SK-N-SH (cell line): ENCODE measurements around the gene GEMIN7. TPM values are rescaled to one million over a fixed set of nuclear protein-coding genes. Genes with fewer than 3 reads are reported as not detected.

Experiments
- CTCF ChIA-PET: fragments of 300-600, 350-600 bp; formaldehyde crosslinking; extraction: SDS; loops from one replicate; lab custom pipeline; 2021; lab: Yijun Ruan, JAX
- POLR2A ChIA-PET: fragments of 350-600 bp; sonication (Branson Sonifier 250); formaldehyde crosslinking; extraction: SDS; loops from one replicate; lab custom pipeline; 2020; ENCODE audit warnings: antibody characterized with exemption, inconsistent platforms; lab: Yijun Ruan, JAX
- DNase-seq: peaks from one replicate; pipeline ENCODE4 v3.0.0; 2012
- H2AFZ ChIP-seq: fragments of 200-600 bp; sonication (generic); 2 replicates; pipeline ENCODE4 v1.8.1; 2016; ENCODE audit warnings: antibody characterized with exemption, mild to moderate bottlenecking, low read depth
- H3F3A ChIP-seq: fragments of 200-600 bp; sonication (generic); replicated peaks from 2 replicates; pipeline ENCODE3; 2016; ENCODE audit warnings: antibody characterized with exemption, mild to moderate bottlenecking; ENCODE audit not compliant: insufficient read depth
- H3K27ac ChIP-seq, 2 experiments: fragments of 200-500 bp in 1 of 2; fragments of 200-600 bp in 1 of 2; sonication (Bioruptor generic) in 1 of 2; sonication (generic), shearing (Covaris generic) in 1 of 2; 2 replicates each; pipeline versions ENCODE4 v1.5.1 to v1.6.1; 2014 to 2016; ENCODE audit warnings: low read depth in 2 of 2, inconsistent platforms in 1 of 2, low read length in 1 of 2, mild to moderate bottlenecking in 1 of 2, mixed read lengths in 1 of 2
- H3K27me3 ChIP-seq: fragments of 200-600 bp; sonication (generic), shearing (Covaris generic); 2 replicates; pipeline ENCODE4 v1.6.1; 2016; ENCODE audit warnings: mixed run types; ENCODE audit not compliant: insufficient read depth
- H3K36me3 ChIP-seq, 2 experiments: fragments of 200-500 bp in 1 of 2; fragments of 200-600 bp in 1 of 2; sonication (Bioruptor generic) in 1 of 2; sonication (generic) in 1 of 2; replicated peaks in 1 of 2; 2 replicates each; pipeline versions ENCODE3 to v1.5.1; 2014 to 2016; ENCODE audit warnings: low read length in 1 of 2, mild to moderate bottlenecking in 1 of 2; ENCODE audit not compliant: insufficient read depth in 2 of 2, control insufficient read depth in 1 of 2
- H3K4me1 ChIP-seq, 2 experiments: fragments of 200-500 bp in 1 of 2; fragments of 200-600 bp in 1 of 2; sonication (Bioruptor generic) in 1 of 2; sonication (generic), shearing (Covaris generic) in 1 of 2; 2 replicates each; pipeline versions ENCODE4 v1.5.1 to v1.6.1; 2014 to 2016; ENCODE audit warnings: low read depth in 1 of 2, low read length in 1 of 2, mixed run types in 1 of 2; ENCODE audit not compliant: insufficient read depth in 2 of 2, control insufficient read depth in 1 of 2
- H3K4me2 ChIP-seq: fragments of 200-600 bp; sonication (generic), shearing (Covaris generic); 2 replicates; pipeline ENCODE4 v1.6.1; 2017; ENCODE audit warnings: mixed run types
- H3K4me3 ChIP-seq, 2 experiments: fragments of 200-500 bp in 1 of 2; fragments of 200-600 bp in 1 of 2; sonication (Bioruptor generic) in 1 of 2; sonication (generic), shearing (Covaris generic) in 1 of 2; 2 replicates each; pipeline versions ENCODE4 v1.5.1 to v1.8.1; 2014 to 2016; ENCODE audit warnings: low read depth in 2 of 2, inconsistent platforms in 1 of 2, low read length in 1 of 2, mild to moderate bottlenecking in 1 of 2, mixed read lengths in 1 of 2, moderate library complexity in 1 of 2
- H3K79me2 ChIP-seq: fragments of 200-600 bp; sonication (generic); 2 replicates; pipeline ENCODE4 v1.8.1; 2017; ENCODE audit warnings: mild to moderate bottlenecking; ENCODE audit not compliant: insufficient read depth
- H3K9ac ChIP-seq: fragments of 200-600 bp; sonication (generic); 2 replicates; pipeline ENCODE4 v1.6.1; 2017; ENCODE audit warnings: mixed run types
- H3K9me2 ChIP-seq: fragments of 200-600 bp; sonication (generic); 2 replicates; pipeline ENCODE4 v1.6.1; 2017; ENCODE audit warnings: mixed run types
- H3K9me3 ChIP-seq: fragments of 200-600 bp; sonication (generic); 2 replicates; pipeline ENCODE4 v1.6.1; 2017; ENCODE audit warnings: mixed run types, mild to moderate bottlenecking, moderate library complexity
- H4K20me1 ChIP-seq: fragments of 200-600 bp; sonication (generic); 2 replicates; pipeline ENCODE4 v1.6.1; 2017; ENCODE audit warnings: mild to moderate bottlenecking, mixed run types; ENCODE audit not compliant: insufficient read depth
- CHD2 ChIP-seq: fragments of 150-350 bp; IDR thresholded peaks from 2 replicates; pipeline ENCODE4 v1.6.1; 2018; ENCODE audit warnings: low read length; ENCODE audit not compliant: partially characterized antibody
- ELF1 ChIP-seq: IDR thresholded peaks from 2 replicates; pipeline ENCODE4 v1.4.0; 2012
- EP300 ChIP-seq, 2 experiments: IDR thresholded peaks; 2 replicates each; pipeline versions ENCODE4 v1.4.0 to v1.6.1; 2012; ENCODE audit warnings: borderline replicate concordance in 1 of 2, low read depth in 1 of 2, low read length in 1 of 2
- FOSL2 ChIP-seq: IDR thresholded peaks from 2 replicates; pipeline ENCODE4 v1.4.0; 2012; ENCODE audit warnings: low read depth, mild to moderate bottlenecking, moderate library complexity, borderline replicate concordance
- FOXJ3 ChIP-seq: sonication (generic); formaldehyde crosslinking; IDR thresholded peaks from 2 replicates; pipeline ENCODE4 v1.5.1; 2020; ENCODE audit warnings: mild to moderate bottlenecking, missing genetic modification reagents
- FOXM1 ChIP-seq: IDR thresholded peaks from 2 replicates; pipeline ENCODE4 v1.4.0; 2012; ENCODE audit warnings: low read depth, mild to moderate bottlenecking
- GABPA ChIP-seq: IDR thresholded peaks from 2 replicates; pipeline ENCODE4 v1.4.0; 2012; ENCODE audit warnings: low read depth, mild to moderate bottlenecking
- GATA2 ChIP-seq: sonication (generic); formaldehyde crosslinking; IDR thresholded peaks from 2 replicates; pipeline ENCODE4 v1.5.0; 2020; ENCODE audit warnings: mild to moderate bottlenecking, missing genetic modification reagents
- JUND ChIP-seq: IDR thresholded peaks from 2 replicates; pipeline ENCODE4 v1.4.0; 2012
- MEF2A ChIP-seq: IDR thresholded peaks from 2 replicates; pipeline ENCODE4 v1.4.0; 2012; ENCODE audit warnings: low read depth, borderline replicate concordance
- MXI1 ChIP-seq: IDR thresholded peaks from 2 replicates; pipeline ENCODE4 v1.6.1; 2012; ENCODE audit warnings: mild to moderate bottlenecking, low read depth, low read length, improper control_type of control experiment
- RAD21 ChIP-seq: IDR thresholded peaks from 2 replicates; pipeline ENCODE4 v1.6.1; 2012; ENCODE audit warnings: mild to moderate bottlenecking, low read length
- RCOR1 ChIP-seq: fragments of 150-350 bp; IDR thresholded peaks from 2 replicates; pipeline ENCODE4 v1.6.1; 2017; ENCODE audit warnings: antibody characterized with exemption, low read length
- REST ChIP-seq: IDR thresholded peaks from 2 replicates; pipeline ENCODE4 v1.6.1; 2012; ENCODE audit warnings: mild to moderate bottlenecking, low read depth, low read length, moderate library complexity
- RXRA ChIP-seq: IDR thresholded peaks from 2 replicates; pipeline ENCODE4 v1.4.0; 2012; ENCODE audit warnings: low read depth, mild to moderate bottlenecking, borderline replicate concordance
- TAF1 ChIP-seq: IDR thresholded peaks from 2 replicates; pipeline ENCODE4 v1.6.1; 2012; ENCODE audit warnings: low read depth, mild to moderate bottlenecking, low read length, moderate library complexity, borderline replicate concordance
- USF1 ChIP-seq: IDR thresholded peaks from 2 replicates; pipeline ENCODE4 v1.4.0; 2012; ENCODE audit warnings: low read depth, borderline replicate concordance
- USF2 ChIP-seq: fragments of 150-350 bp; IDR thresholded peaks from 2 replicates; pipeline ENCODE4 v1.6.1; 2017; ENCODE audit warnings: antibody characterized with exemption, low read length, low read depth, borderline replicate concordance
- YY1 ChIP-seq: IDR thresholded peaks from 2 replicates; pipeline ENCODE4 v1.4.0; 2012; ENCODE audit warnings: low read depth, mild to moderate bottlenecking
- ZBTB33 ChIP-seq: IDR thresholded peaks from 2 replicates; pipeline ENCODE4 v1.4.0; 2012; ENCODE audit warnings: low read depth, borderline replicate concordance
- WGBS: methylation state at CpG from one replicate; pipeline ENCODE4 v1.1.6; 2017; ENCODE audit warnings: low lambda C conversion rate; 5-methylcytosine and 5-hydroxymethylcytosine counted together
- polyA plus RNA-seq, 3 experiments: library from polyadenylated mRNA; depleted of rRNA; stranded (reverse); fragments of >200 nt; gene quantifications; 2 replicates each; pipeline ENCODE4 v1.2.3, GENCODE V29; 2012

GEMIN7 gene
- polyA plus RNA-seq, 1 of the 3 experiments (the other 2 are of a cell fraction), result 28.7 TPM

GRCh38 chr19:45066921-45067661 is 12.0 kb upstream of the GEMIN7 start (continued):
- TF ChIP-seq RXRA (no peak), FOXM1 (no peak), EP300 (IDR thresholded peaks at IDR 0.05; ENCODE audit: borderline replicate concordance in 1 of 2, low read depth in 1 of 2, low read length in 1 of 2) (no peak), USF1 (no peak)

- POLR2A ChIA-PET, result interaction anchor here (0.9 kb wide), 1 partner anchor 9 kb away, joined by 3 read pairs; no protein-coding TSS in a partner anchor
- no peaks in the 10 kb centered on the region for H4K20me1 ChIP-seq
- CTCF ChIA-PET, result interaction anchor here (5.5 kb wide), 1 partner anchor 9 kb away, joined by 43 read pairs; no protein-coding TSS in a partner anchor
Observed at GRCh38 chr19:45068041-45068440, 11.0 kb upstream of the GEMIN7 start.

More at GRCh38 chr19:45068041-45068440, 11.0 kb upstream of the GEMIN7 start:
- peak; percentile 33 for DNase-seq
- Histone ChIP-seq H2AFZ (no peak overlapping the region), H3K9me2 (no peaks in the 10 kb centered on the region), H3K27ac (no peak overlapping the region), H3K27me3 (no peaks in the 10 kb centered on the region), H3K4me3 (no peak overlapping the region), H3K4me2 (no peak overlapping the region), H3F3A (no peaks in the 10 kb centered on the region), H3K9me3 (no peaks in the 10 kb centered on the region), H3K79me2 (no peaks in the 10 kb centered on the region), H3K36me3 (peaks cover 10 to 53% of the 10 kb centered on the region in 2 experiments), H3K9ac (no peak overlapping the region), H3K4me1 (no peaks in the 10 kb centered on the region)
- WGBS, result 88% methylated on average over 5 of the region's 10 CpGs
- TF ChIP-seq GABPA (no peak), USF1 (no peak), USF2 (no peak), RXRA (no peak), FOXJ3 (CRISPR knock-in tag) (no peak), REST (no peak), CHD2 (no peak), ZBTB33 (no peak), EP300 (IDR thresholded peaks at IDR 0.05; ENCODE audit: borderline replicate concordance in 1 of 2, low read depth in 1 of 2, low read length in 1 of 2) (no peak), MXI1 (no peak), GATA2 (no peak), RCOR1 (no peak), RAD21 (no peak), YY1 (no peak), MEF2A (no peak), ELF1 (no peak), JUND (no peak), TAF1 (no peak), FOSL2 (no peak)
